PFSK-1 (cell line): ENCODE measurements around the gene MAD1L1.

Experiments
- FOXP2 ChIP-seq: optimal IDR thresholded peaks from 2 replicates; pipeline ENCODE3; 2011; ENCODE audit warnings: borderline replicate concordance, control low read depth, inconsistent platforms; ENCODE audit not compliant: insufficient read depth; ENCODE audit errors: extremely low read length, extremely low read depth
- POLR2AphosphoS5 ChIP-seq: IDR thresholded peaks from 2 replicates; pipeline ENCODE4 v1.6.1; 2012; ENCODE audit warnings: low read depth, mild to moderate bottlenecking, control low read depth, low read length, moderate library complexity
- SIN3A ChIP-seq: IDR thresholded peaks from 2 replicates; pipeline ENCODE4 v1.6.1; 2012; ENCODE audit warnings: mild to moderate bottlenecking, low read length, moderate library complexity, borderline replicate concordance; ENCODE audit not compliant: insufficient read depth
- TAF1 ChIP-seq: IDR thresholded peaks from 2 replicates; pipeline ENCODE4 v1.6.1; 2012; ENCODE audit warnings: low read length, control low read depth, borderline replicate concordance; ENCODE audit not compliant: insufficient read depth
- TF ChIP-seq, protein P1 (sequence below), 2 experiments: IDR thresholded peaks; 2 replicates each; pipeline versions ENCODE4 v1.6.1 to v1.8.0; 2011 to 2012; ENCODE audit warnings: low read depth in 2 of 2, low read length in 2 of 2, control low read depth in 1 of 2, inconsistent platforms in 1 of 2, mild to moderate bottlenecking in 1 of 2, moderate library complexity in 1 of 2; ENCODE audit not compliant: insufficient read depth in 1 of 2

The MAD1L1 gene

DNA sequence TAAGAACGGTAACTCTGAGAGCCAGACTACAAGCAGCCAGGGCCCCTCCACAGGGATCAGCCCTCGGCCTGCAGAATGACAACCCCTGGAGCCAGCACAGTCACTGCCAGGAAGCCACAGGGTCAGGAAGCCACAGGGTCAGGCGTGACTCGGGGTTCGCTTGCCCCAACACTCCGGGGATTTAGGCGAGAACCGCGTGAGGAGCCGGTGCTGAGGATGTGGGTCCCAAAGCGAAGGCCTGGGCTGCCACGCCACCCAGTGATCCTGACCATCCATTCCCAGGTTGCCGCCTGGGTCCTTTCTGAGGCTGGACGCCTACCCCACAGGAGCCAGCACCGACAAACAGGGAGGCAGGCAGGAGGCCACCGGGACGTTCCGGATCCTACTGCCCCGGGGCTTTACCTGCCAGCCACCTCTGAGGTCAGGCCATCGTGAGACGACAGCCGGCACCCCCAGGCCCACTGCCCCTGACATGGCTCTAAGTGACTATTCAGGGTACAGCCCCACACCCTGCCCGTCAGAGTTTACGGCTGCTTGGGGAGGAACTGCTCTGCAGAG lies 334.0 kb downstream of the MAD1L1 start:
- TF ChIP-seq FOXP2 (no peak), POLR2AphosphoS5 (no peak), TAF1 (no peak), SIN3A (no peak)
- TF ChIP-seq, protein P1, sequence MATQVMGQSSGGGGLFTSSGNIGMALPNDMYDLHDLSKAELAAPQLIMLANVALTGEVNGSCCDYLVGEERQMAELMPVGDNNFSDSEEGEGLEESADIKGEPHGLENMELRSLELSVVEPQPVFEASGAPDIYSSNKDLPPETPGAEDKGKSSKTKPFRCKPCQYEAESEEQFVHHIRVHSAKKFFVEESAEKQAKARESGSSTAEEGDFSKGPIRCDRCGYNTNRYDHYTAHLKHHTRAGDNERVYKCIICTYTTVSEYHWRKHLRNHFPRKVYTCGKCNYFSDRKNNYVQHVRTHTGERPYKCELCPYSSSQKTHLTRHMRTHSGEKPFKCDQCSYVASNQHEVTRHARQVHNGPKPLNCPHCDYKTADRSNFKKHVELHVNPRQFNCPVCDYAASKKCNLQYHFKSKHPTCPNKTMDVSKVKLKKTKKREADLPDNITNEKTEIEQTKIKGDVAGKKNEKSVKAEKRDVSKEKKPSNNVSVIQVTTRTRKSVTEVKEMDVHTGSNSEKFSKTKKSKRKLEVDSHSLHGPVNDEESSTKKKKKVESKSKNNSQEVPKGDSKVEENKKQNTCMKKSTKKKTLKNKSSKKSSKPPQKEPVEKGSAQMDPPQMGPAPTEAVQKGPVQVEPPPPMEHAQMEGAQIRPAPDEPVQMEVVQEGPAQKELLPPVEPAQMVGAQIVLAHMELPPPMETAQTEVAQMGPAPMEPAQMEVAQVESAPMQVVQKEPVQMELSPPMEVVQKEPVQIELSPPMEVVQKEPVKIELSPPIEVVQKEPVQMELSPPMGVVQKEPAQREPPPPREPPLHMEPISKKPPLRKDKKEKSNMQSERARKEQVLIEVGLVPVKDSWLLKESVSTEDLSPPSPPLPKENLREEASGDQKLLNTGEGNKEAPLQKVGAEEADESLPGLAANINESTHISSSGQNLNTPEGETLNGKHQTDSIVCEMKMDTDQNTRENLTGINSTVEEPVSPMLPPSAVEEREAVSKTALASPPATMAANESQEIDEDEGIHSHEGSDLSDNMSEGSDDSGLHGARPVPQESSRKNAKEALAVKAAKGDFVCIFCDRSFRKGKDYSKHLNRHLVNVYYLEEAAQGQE (IDR thresholded peaks at IDR 0.05; ENCODE audit: insufficient read depth in 1 of 2, low read depth in 2 of 2, low read length in 2 of 2), result no peak

DNA sequence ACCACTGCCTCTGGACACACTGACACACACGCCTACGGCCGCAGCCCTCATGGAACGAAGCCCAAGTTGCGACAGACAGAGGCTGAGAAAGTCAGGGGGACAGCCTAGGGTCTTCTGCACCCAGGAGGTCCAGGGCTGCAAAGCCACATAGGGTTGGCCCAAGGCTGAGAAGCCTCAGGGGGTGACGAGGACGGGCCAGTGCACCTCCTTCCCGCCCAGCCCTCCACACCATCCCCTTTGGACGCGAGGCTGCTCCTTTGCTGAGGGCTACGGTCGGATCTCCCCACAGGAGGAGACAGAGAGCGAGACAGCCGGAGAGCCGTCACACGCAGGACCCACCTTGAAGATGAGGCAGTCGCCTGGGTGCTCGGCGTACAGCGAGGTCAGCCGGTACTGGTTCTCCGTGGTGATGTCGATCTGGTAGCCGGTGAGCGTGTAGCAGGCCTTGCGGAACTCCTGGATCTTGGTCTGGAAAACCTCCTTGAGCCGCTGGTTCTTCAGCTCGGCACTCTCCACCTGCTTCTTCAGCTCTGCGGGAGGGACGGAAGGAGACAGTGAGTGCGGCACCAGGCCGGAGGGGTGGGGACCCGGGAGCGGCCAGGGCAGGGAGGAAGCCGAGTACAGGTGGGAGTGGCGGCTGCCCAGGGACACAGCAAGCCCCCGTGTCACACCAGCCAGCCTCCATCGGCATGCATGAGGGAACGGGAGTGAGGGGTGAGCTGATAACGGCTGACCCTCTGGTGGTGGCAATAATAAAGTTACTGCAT lies 334.7 kb downstream of the MAD1L1 start:
- TF ChIP-seq, protein P1 (IDR thresholded peaks at IDR 0.05; ENCODE audit: insufficient read depth in 1 of 2, low read depth in 2 of 2, low read length in 2 of 2), result no peak
- TF ChIP-seq POLR2AphosphoS5 (no peak), SIN3A (no peak), TAF1 (no peak)

DNA sequence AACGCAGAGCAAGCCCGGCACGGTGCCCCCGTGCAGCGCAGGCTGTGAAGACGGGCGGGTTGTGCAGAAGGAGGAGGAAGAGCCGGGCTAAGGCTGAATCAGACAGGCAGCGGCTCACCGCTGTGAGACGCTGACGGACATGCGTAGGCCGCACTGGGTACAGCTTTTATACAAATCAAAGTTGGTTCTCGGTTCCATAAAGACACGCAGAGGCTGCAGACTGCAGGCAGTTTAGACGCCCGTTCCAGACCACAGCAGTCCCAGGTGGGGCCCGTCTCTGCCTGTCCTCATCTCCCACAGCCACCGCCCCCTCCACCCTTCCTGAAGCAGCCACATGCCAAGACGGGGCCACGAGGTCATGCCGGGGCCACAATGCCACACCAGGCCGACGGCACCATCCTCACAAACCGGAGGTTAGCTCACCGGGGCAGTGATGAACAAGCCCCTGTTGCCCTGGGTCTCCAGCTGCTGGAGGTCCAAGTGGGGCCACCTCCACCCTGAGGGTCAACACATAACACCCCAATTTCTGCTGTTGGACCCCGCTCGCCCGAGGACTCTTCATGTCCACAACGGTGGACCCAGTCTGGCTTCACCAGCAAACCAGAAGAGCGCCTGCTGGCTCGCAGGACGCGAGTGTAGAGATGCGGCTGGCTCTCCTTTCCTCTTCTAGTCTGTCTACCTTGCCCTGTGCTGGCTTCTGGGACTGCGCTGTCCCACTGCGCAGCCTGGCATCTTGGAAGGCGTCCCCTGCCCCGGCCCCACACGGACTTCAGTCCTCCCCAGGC lies 335.5 kb downstream of the MAD1L1 start:
- TF ChIP-seq, protein P1 (IDR thresholded peaks at IDR 0.05; ENCODE audit: insufficient read depth in 1 of 2, low read depth in 2 of 2, low read length in 2 of 2), result no peak
- TF ChIP-seq SIN3A (no peak), FOXP2 (no peak), TAF1 (no peak)

DNA sequence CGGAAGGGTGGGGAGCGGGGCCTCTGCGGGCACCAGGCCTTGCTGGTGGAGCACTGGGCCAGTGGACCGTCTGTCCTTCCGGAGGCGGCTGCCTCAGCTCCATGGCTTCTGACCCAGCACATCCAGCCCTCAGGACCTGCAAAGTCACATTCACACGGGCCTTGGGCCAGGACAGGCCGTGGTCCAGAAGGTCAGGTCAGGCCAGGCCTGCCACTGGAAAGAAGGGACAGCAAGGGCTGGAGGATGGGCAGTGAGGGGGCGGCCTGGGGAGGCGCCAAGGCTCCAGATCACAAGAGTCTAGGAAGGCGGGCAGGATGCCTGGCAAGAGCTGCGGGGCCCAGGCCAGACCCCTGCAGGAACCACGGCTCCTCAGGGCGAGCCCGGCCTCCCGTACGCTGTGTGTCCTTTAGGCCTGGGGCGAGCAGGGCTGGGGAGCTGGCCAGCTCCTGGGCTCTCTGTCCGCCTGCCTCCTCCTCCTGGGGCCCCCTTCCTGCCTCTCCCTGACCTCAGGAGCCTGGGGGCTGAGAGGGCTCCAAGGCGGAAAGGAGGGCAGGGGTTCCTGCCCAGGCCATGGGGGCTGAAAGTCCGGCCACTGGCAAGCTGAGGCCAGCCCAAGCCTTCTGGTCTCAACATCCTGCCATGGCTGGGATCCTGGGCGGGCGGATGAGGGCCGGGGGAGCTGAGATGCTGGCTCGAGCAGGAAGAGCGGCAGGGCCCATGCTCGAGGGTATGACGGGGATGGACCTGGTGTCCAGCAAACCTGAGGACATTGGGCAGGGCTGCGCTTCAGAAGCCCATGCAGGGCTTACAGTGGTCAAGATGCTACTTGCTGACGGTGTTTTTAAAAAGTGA lies 336.9 kb downstream of the MAD1L1 start:
- TF ChIP-seq TAF1, result no peak

DNA sequence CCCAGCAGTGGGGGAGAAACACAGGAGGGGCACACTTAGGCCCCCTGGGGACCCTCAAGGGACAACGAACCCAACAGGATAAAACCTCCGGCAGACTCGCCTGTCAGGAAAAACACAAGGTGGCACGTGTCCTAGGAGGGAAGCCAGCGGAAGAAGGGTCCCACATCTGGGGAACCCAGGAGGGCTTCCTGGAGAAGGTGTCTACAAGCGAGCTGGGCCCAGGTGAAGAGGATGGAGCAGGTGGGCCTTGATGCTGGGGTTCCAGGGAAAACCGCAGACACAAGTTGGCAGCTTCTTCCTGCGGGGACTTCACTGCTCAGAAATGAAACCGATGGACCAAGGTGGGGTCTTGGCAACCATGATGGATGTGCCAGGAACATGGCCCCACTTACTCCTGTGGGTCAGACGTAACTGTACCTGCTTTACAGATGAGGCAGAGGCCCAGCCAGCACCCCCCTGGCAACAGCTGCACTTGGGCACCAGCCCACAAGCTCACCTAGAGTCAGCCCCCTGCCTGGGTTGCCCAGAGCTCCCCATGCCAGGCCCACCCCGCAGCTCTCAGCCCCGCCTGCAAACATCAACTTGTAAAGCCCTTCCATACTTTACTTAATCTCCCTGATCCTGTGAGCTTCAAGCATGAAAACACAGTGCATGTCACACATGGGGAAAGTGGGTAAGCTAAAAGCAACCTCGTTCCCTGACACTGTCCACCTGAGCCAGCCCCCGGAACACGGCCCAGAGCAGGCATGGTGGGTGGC lies 337.7 kb downstream of the MAD1L1 start:
- TF ChIP-seq, protein P1 (IDR thresholded peaks at IDR 0.05; ENCODE audit: insufficient read depth in 1 of 2, low read depth in 2 of 2, low read length in 2 of 2), result no peak
- TF ChIP-seq TAF1, result no peak
- no peak for TF ChIP-seq POLR2AphosphoS5
- TF ChIP-seq SIN3A, result no peak
- TF ChIP-seq FOXP2, result no peak
